ENCODE results near the gene FAM181A. TPM values are rescaled to one million over a fixed set of nuclear protein-coding genes. Genes with fewer than 3 reads are reported as not detected.

FAM181A gene
- total and polyA plus RNA-seq, 10 of the 15 experiments (the other 5 are each of a cell fraction or from before 2014, with no cell fraction given), result not detected

DNA sequence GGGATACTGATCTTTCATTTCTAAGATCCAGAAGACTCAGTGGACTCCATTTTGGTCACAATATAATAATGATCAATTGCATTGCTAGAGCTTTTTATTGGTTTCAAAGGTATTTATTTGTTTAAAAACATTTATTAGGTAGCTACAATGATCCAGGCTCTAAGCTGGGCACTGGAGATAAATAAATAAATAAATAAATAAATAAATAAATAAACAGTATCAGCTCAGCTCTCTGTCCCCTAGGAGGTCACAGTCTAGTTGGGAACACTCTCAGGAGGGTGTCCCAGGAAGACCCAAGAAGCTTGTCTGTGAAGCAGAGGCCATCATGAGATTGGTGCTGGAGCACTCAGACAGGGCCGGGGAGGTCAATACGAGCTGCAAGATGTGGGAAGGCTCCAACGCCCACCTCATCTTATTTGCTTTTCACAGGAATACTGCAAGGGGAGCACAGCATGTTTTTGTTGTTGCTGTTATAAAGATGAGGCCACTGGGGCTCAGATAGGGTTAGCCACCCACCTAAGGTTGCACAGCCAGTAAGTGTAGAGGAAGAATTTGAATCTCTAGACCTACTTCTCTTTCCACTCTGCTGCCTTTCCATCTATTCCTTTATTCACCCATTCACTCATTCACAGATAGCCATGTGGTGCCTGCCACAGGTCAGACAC is 33.8 kb downstream of the FAM181A start:
- RAD21 ChIA-PET (ENCODE audit: unreplicated experiment), result interaction anchor here (0.9 to 15.3 kb wide), 7 partner anchors 14 to 49 kb away, joined by 3 to 324 read pairs (median 6); partner anchors contain the start of genes ASB2 and CCDC197

More for the DNA sequence above, 33.8 kb downstream of the FAM181A start:
- Histone ChIP-seq H3K27me3 (replicated peaks in 1 of 2; ENCODE audit: control insufficient read depth in 2 of 2, insufficient read depth in 2 of 2, low read length in 1 of 2) (no peaks in the 10 kb centered on the region), H4K20me1 (ENCODE audit: control insufficient read depth, insufficient read depth) (no peaks in the 10 kb centered on the region), H3K9ac (ENCODE audit: control insufficient read depth, insufficient read depth, low read length) (peak overlapping the region; percentile 10; the same call in 1 of the 2 replicates), H3K9me3 (replicated peaks; ENCODE audit: control insufficient read depth, insufficient read depth, low read length) (no peaks in the 10 kb centered on the region; the same call in 2 of the 3 replicates), H3K79me2 (ENCODE audit: control insufficient read depth, insufficient read depth, low read length) (no peaks in the 10 kb centered on the region; the same call in 1 of the 2 replicates), H3K27ac (ENCODE audit: control insufficient read depth, insufficient read depth) (peak overlapping the region; percentile 90), H3K4me3 (no peak overlapping the region), H2AFZ (ENCODE audit: control insufficient read depth, low read depth, low read length) (no peak overlapping the region), H3K36me3 (ENCODE audit: control insufficient read depth in 2 of 2, insufficient read depth in 2 of 2, low read length in 1 of 2) (no peaks in the 10 kb centered on the region), H3K4me2 (ENCODE audit: control insufficient read depth, insufficient read depth) (no peak overlapping the region), H3K4me1 (ENCODE audit: control insufficient read depth, insufficient read depth, low read length) (peaks cover 95% of the 10 kb centered on the region)
- POLR2A ChIA-PET, result interaction anchor here (0.6 to 7.8 kb wide), 10 partner anchors 9 to 782 kb away, joined by 3 to 128 read pairs (median 6); partner anchors contain the start of gene ASB2
- TF ChIP-seq CHD1 (IDR thresholded peaks at IDR 0.05; ENCODE audit: low read depth, low read length) (no peak), MXI1 (IDR thresholded peaks at IDR 0.05; ENCODE audit: low read depth, low read length) (no peak), KAT2A (conservative IDR thresholded peaks at IDR 0.05; ENCODE audit: control insufficient read depth, low read depth, low read length) (no peak), POLR2AphosphoS2 (IDR thresholded peaks at IDR 0.05; ENCODE audit: low read depth, low read length) (no peak), NBN (IDR thresholded peaks at IDR 0.05) (no peak), EP300 (IDR thresholded peaks at IDR 0.05; ENCODE audit: borderline replicate concordance in 1 of 2, control insufficient read depth in 1 of 2, low read depth in 2 of 2, low read length in 2 of 2) (no peak), TBL1XR1 (IDR thresholded peaks at IDR 0.05; ENCODE audit: low read depth, low read length) (no peak), E4F1 (IDR thresholded peaks at IDR 0.05; ENCODE audit: borderline replicate concordance, partially characterized antibody) (no peak), KDM1A (IDR thresholded peaks at IDR 0.05; ENCODE audit: borderline replicate concordance) (no peak), CREB1 (IDR thresholded peaks at IDR 0.05; ENCODE audit: low read depth) (no peak), SP1 (IDR thresholded peaks at IDR 0.05; ENCODE audit: low read depth, low read length) (no peak)
- TF ChIP-seq, protein P1, sequence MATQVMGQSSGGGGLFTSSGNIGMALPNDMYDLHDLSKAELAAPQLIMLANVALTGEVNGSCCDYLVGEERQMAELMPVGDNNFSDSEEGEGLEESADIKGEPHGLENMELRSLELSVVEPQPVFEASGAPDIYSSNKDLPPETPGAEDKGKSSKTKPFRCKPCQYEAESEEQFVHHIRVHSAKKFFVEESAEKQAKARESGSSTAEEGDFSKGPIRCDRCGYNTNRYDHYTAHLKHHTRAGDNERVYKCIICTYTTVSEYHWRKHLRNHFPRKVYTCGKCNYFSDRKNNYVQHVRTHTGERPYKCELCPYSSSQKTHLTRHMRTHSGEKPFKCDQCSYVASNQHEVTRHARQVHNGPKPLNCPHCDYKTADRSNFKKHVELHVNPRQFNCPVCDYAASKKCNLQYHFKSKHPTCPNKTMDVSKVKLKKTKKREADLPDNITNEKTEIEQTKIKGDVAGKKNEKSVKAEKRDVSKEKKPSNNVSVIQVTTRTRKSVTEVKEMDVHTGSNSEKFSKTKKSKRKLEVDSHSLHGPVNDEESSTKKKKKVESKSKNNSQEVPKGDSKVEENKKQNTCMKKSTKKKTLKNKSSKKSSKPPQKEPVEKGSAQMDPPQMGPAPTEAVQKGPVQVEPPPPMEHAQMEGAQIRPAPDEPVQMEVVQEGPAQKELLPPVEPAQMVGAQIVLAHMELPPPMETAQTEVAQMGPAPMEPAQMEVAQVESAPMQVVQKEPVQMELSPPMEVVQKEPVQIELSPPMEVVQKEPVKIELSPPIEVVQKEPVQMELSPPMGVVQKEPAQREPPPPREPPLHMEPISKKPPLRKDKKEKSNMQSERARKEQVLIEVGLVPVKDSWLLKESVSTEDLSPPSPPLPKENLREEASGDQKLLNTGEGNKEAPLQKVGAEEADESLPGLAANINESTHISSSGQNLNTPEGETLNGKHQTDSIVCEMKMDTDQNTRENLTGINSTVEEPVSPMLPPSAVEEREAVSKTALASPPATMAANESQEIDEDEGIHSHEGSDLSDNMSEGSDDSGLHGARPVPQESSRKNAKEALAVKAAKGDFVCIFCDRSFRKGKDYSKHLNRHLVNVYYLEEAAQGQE (IDR thresholded peaks at IDR 0.05; ENCODE audit: low read depth, low read length), result no peak
- TF ChIP-seq, protein P2, sequence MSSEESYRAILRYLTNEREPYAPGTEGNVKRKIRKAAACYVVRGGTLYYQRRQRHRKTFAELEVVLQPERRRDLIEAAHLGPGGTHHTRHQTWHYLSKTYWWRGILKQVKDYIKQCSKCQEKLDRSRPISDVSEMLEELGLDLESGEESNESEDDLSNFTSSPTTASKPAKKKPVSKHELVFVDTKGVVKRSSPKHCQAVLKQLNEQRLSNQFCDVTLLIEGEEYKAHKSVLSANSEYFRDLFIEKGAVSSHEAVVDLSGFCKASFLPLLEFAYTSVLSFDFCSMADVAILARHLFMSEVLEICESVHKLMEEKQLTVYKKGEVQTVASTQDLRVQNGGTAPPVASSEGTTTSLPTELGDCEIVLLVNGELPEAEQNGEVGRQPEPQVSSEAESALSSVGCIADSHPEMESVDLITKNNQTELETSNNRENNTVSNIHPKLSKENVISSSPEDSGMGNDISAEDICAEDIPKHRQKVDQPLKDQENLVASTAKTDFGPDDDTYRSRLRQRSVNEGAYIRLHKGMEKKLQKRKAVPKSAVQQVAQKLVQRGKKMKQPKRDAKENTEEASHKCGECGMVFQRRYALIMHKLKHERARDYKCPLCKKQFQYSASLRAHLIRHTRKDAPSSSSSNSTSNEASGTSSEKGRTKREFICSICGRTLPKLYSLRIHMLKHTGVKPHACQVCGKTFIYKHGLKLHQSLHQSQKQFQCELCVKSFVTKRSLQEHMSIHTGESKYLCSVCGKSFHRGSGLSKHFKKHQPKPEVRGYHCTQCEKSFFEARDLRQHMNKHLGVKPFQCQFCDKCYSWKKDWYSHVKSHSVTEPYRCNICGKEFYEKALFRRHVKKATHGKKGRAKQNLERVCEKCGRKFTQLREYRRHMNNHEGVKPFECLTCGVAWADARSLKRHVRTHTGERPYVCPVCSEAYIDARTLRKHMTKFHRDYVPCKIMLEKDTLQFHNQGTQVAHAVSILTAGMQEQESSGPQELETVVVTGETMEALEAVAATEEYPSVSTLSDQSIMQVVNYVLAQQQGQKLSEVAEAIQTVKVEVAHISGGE (CRISPR knock-in tag; IDR thresholded peaks at IDR 0.05), result no peak
- in situ Hi-C loops (cut with MboI), result loop anchor here (25.0 kb wide), 2 partner anchors 1199 to 1701 kb away; no protein-coding TSS in a partner anchor
- ATAC-seq (no peak), DNase-seq (ENCODE audit: low read depth, low spot score) (no peak), FAIRE-seq (no peak)
- 82% methylated on average over 3 of the region's 3 CpGs for WGBS (ENCODE audit: insufficient coverage, insufficient replicate concordance, low lambda C conversion rate, missing lambda C conversion rate)
- BruUV-seq (replicated peaks), result no TSS peak
- intact Hi-C loops (cut with micrococcal nuclease; ENCODE audit: unreplicated experiment), result no loop called here
- SMC1A ChIA-PET (ENCODE audit: uncharacterized antibody, unreplicated experiment), result interaction anchor here (0.8 to 19.5 kb wide), 8 partner anchors 14 to 50 kb away, joined by 3 to 409 read pairs (median 7); partner anchors contain the start of genes ASB2 and CCDC197
- CTCF ChIA-PET, result interaction anchor here (1.1 to 6.6 kb wide), 9 partner anchors 7 to 50 kb away, joined by 3 to 73 read pairs (median 10); partner anchors contain the start of gene ASB2
